Activated CD4-positive, alpha-beta T cell treated with anti-CD3 and anti-CD28 coated beads, Interleukin-2, amount 50 U/mL, for 1 hour (primary cell): ENCODE data around the gene RAD51B.

Source experiments
- DNase-seq: peaks from one replicate; pipeline ENCODE4 v3.0.0-alpha.2; 2020

Gene RAD51B

GRCh38 chr14:68523989-68524725 is 704.6 kb downstream of the RAD51B start:
- no peak for DNase-seq

GRCh38 chr14:68525516-68525915 is 705.9 kb downstream of the RAD51B start:
- DNase-seq = no peak

- DNase-seq = no peak
These were observed 707.0 kb downstream of the RAD51B start for GRCh38 chr14:68526512-68527091.

GRCh38 chr14:68527329-68527851 is 707.8 kb downstream of the RAD51B start:
- DNase-seq = no peak

GRCh38 chr14:68528040-68528687 is 708.6 kb downstream of the RAD51B start:
- no peak for DNase-seq

- no peak for DNase-seq
These were observed 710.9 kb downstream of the RAD51B start for GRCh38 chr14:68530443-68530842.

GRCh38 chr14:68532496-68532895 is 712.9 kb downstream of the RAD51B start:
- no peak for DNase-seq

GRCh38 chr14:68534276-68534675 is 714.7 kb downstream of the RAD51B start:
- DNase-seq = no peak

- no peak for DNase-seq
These were observed 715.9 kb downstream of the RAD51B start for GRCh38 chr14:68535404-68536017.

- DNase-seq = no peak
These were observed 716.4 kb downstream of the RAD51B start for GRCh38 chr14:68536018-68536410.

- DNase-seq = no peak
These were observed 719.1 kb downstream of the RAD51B start for GRCh38 chr14:68538639-68539038.

- no peak for DNase-seq
These were observed 719.7 kb downstream of the RAD51B start for GRCh38 chr14:68539241-68539737.

GRCh38 chr14:68539789-68540188 is 720.2 kb downstream of the RAD51B start:
- no peak for DNase-seq

- DNase-seq = no peak
These were observed 721.8 kb downstream of the RAD51B start for GRCh38 chr14:68541178-68541896.

GRCh38 chr14:68542346-68542745 is 722.8 kb downstream of the RAD51B start:
- DNase-seq = no peak

- DNase-seq = no peak
These were observed 723.9 kb downstream of the RAD51B start for GRCh38 chr14:68543516-68543915.

- DNase-seq = no peak
These were observed 724.7 kb downstream of the RAD51B start for GRCh38 chr14:68544081-68544892.

- DNase-seq = no peak
These were observed 727.3 kb downstream of the RAD51B start for GRCh38 chr14:68546839-68547238.

GRCh38 chr14:68547305-68548193 is 728.0 kb downstream of the RAD51B start:
- no peak for DNase-seq

- no peak for DNase-seq
These were observed 728.9 kb downstream of the RAD51B start for GRCh38 chr14:68548194-68549076.
